Stomach smooth muscle (tissue), 2 donors: ENCODE data around the gene TTC7B.
A peak's percentile ranks its signal among the peaks of the same experiment; 100 is the strongest.
"Not testable (repeated sequence)": the region's sequence is repeated elsewhere in the genome, so short reads cannot be mapped to it uniquely, and the experiment has no call there.

Experiments used
- H3K27ac ChIP-seq: one replicate; pipeline ENCODE4 v1.7.0; 2013; ENCODE audit warnings: mild to moderate bottlenecking, low read length, inconsistent platforms
- H3K27me3 ChIP-seq, 2 donors: one replicate each; pipeline ENCODE4 v1.7.0; 2013; ENCODE audit warnings: low read length in 2 of 2; ENCODE audit not compliant: insufficient read depth in 2 of 2, control insufficient read depth in 1 of 2
- H3K36me3 ChIP-seq, 2 donors: one replicate each; pipeline ENCODE4 v1.7.0; 2013; ENCODE audit warnings: low read length in 2 of 2; ENCODE audit not compliant: control insufficient read depth in 2 of 2, insufficient read depth in 2 of 2
- H3K4me1 ChIP-seq: one replicate; pipeline ENCODE4 v1.7.0; 2013; ENCODE audit warnings: low read length; ENCODE audit not compliant: control insufficient read depth, insufficient read depth
- H3K4me3 ChIP-seq, 2 donors: one replicate each; pipeline ENCODE4 v1.7.0; 2013; ENCODE audit warnings: low read length in 2 of 2
- H3K9ac ChIP-seq, 2 donors: one replicate each; pipeline ENCODE4 v1.7.0; 2013; ENCODE audit warnings: low read length in 2 of 2, mild to moderate bottlenecking in 1 of 2
- H3K9me3 ChIP-seq, 2 donors: one replicate each; pipeline ENCODE4 v1.7.0; 2013; ENCODE audit warnings: low read length in 2 of 2; ENCODE audit not compliant: control insufficient read depth in 2 of 2
- donor health status: healthy.
- donor health status: Pancreatic carcinoma.

TTC7B gene

DNA sequence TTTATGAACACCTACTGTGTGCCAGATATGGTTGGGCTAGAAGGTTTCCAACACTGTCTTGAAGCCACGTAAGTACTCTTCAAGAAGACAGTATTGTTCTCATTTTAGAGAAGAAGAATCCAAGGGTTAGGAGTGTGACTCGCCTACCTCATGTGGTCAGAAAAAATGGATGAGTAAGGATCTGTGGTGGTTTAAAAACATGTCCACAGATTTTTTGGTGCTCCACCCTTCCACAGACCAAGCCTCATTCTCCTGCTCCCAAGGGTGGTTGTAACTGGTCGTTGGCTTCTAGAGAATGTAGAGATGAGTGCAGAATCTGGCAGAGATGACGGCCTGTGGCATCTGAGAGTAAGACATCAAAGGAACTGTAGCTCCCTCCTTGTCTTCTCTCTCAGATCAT, 30.3 kb upstream of the TTC7B start:
- no peaks in the 10 kb centered on the region for H3K9me3 ChIP-seq
- H3K9ac ChIP-seq = no peak overlapping the region
- H3K27ac ChIP-seq = no peak overlapping the region
- no peaks in the 10 kb centered on the region for H3K27me3 ChIP-seq
- no peak overlapping the region for H3K4me3 ChIP-seq
- no peaks in the 10 kb centered on the region for H3K4me1 ChIP-seq
- H3K36me3 ChIP-seq = peaks cover 3 to 6% of the 10 kb centered on the region in 2 donors

DNA sequence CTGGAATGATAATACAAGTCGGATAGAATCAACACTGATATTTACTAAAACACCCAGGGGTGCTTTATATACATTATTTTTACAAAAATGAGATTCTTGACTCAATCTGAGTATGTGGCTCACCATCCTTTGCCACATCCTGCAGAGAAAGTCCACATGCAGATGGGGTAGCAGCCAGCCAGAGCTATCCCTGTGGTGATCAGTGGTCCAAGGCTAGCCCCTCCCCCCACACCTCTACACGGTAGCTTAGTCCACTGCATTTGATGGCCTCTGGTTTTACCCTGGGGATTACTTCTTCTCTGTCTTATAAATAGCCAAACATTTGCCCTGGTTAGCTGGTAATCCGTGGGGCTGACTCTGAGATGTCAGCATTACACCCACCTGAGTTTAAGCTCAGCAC, 28.1 kb upstream of the TTC7B start:
- H3K9ac ChIP-seq = no peak overlapping the region
- no peak overlapping the region for H3K4me3 ChIP-seq
- no peaks in the 10 kb centered on the region for H3K4me1 ChIP-seq
- no peaks in the 10 kb centered on the region for H3K27me3 ChIP-seq
- no peak overlapping the region for H3K27ac ChIP-seq
- H3K9me3 ChIP-seq = no peaks in the 10 kb centered on the region
- H3K36me3 ChIP-seq = peaks cover under 1 to 4% of the 10 kb centered on the region in 2 donors

DNA sequence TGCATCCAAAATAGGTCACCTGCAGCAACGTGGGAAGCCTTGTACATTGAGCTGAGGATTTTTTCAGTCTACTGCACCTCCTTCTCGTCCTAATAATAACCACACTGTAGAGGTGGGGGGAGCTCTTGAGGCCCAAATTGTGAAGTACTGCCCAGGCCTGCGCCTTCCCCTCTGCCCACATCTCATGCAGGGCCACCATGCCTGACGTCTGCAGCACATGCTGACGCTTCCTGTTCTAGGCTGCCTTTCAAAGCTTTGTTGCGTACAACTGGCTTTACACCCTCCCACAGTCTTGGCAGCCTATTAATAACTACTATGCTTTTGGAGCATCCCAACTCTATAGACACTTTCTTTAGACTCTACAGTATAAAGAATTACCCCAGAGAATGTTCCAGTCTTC, 26.5 kb upstream of the TTC7B start:
- Histone ChIP-seq H3K9me3 (no peaks in the 10 kb centered on the region), H3K27me3 (no peaks in the 10 kb centered on the region), H3K9ac (no peak overlapping the region), H3K36me3 (peaks cover 0 to 4% of the 10 kb centered on the region in 2 donors), H3K4me3 (no peak overlapping the region), H3K27ac (no peak overlapping the region), H3K4me1 (no peaks in the 10 kb centered on the region)

DNA sequence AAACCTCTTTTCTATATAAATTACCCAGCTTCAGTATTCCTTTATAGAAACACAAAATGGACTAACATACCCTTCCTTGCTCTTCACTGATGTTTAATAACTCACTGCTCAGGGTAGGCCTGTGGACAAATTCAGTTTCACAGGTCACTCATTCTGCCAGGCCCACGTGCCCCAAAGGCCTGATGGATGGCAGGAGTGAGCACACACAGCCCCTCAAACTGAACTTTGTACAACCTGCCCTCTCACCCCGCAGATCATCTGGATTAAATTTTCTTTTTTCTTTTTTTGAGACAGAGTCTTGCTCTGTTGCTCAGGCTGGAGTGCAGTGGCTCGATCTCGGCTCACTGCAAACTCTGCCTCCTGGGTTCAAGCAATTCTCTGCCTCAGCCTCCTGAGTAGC, 24.4 kb upstream of the TTC7B start:
- not testable (repeated sequence) for H3K27ac ChIP-seq, H3K36me3 ChIP-seq, H3K4me3 ChIP-seq, H3K4me1 ChIP-seq, H3K27me3 ChIP-seq, H3K9ac ChIP-seq, H3K9me3 ChIP-seq

DNA sequence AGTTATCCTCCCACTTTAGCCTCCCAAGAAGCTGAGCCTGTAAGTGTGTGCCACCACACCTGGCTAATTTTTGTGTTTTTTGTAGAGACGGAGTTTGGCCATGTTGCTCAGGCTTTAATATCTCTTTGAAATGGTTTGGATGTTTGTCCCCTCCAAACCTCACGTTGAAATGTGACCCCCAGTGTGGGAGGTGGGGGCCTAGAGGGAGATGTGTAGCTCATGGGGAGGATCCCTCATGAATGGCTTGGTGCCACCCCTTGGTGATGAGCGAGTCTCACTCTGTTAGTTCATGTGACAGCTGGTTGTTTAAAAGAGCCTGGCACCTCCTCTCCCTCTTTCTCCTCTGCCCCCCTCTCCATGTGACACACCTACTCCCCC, 23.6 kb upstream of the TTC7B start:
- Histone ChIP-seq H3K4me1 (no peaks in the 10 kb centered on the region), H3K9me3 (no peaks in the 10 kb centered on the region), H3K27me3 (no peaks in the 10 kb centered on the region), H3K4me3 (no peak overlapping the region), H3K9ac (no peak overlapping the region), H3K27ac (peak overlapping the region; percentile 55), H3K36me3 (no peaks in the 10 kb centered on the region)

DNA sequence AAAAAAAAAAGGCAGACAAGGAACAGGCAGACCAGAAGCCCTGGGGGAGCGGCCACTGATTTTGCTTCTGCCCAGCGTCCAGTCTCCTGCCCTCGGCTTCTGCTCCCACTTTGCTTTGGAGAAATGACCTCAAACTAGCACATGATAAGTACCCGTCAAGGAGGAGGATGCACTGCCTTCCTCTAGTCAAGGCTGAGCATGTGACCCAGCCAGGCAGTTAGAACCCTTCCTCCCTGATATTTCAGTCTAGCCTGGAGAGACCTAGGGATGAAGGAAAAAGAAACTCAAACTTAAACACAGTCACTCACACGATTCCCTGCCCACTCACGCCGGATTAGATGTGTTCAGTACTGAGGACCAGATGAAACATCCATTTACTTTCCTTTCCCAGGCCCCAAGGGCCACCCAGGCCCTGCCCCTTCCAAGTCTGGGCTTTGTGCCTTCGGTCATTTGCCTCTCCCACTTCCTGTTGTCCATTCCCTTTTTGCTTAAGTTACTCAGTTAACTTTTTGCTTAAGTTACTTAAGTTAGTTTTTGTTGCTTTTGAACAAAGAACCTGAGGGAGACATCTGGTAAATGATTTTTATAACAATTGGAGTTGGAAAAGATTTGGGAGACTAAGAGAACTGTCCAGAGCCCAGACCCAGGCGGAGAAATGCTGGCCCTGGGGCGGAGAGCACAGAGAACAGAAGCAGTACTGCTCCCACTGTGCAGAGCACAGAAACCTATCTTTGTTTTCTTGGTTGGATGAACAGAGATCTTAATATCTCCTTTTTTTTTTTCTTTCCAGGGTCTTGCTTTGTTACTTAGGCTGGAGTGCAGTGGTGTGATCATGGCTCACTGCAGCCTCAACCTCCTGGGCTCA, 23.0 kb upstream of the TTC7B start:
- H3K4me1 ChIP-seq = no peaks in the 10 kb centered on the region
- peak overlapping the region; percentile 55 for H3K27ac ChIP-seq
- no peaks in the 10 kb centered on the region for H3K36me3 ChIP-seq
- peak overlapping the region in 1 of 2 donors; percentile 5 for H3K9ac ChIP-seq
- peak overlapping the region in 1 of 2 donors; percentile 29 for H3K4me3 ChIP-seq
- no peaks in the 10 kb centered on the region for H3K9me3 ChIP-seq
- no peaks in the 10 kb centered on the region for H3K27me3 ChIP-seq

DNA sequence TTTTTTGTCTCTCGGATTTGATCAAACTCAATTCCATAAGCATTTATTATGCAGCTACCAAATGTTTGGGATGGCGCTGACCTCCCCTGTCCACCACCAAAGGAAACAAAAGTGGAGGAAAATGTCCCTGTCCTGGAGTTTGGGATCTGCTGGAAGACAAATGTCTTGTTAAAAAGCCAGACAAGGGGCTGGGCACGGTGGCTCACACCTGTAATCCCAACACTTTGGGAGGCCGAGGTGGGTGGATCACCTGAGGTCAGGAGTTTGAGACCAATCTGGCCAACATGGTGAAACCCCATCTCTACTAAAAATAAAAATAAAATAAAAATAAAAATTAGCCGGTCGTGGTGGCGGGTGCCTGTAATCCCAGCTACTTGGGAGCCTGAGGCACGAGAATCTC, 22.3 kb upstream of the TTC7B start:
- not testable (repeated sequence) for H3K27ac ChIP-seq, H3K9ac ChIP-seq, H3K4me1 ChIP-seq, H3K36me3 ChIP-seq, H3K27me3 ChIP-seq, H3K4me3 ChIP-seq, H3K9me3 ChIP-seq

DNA sequence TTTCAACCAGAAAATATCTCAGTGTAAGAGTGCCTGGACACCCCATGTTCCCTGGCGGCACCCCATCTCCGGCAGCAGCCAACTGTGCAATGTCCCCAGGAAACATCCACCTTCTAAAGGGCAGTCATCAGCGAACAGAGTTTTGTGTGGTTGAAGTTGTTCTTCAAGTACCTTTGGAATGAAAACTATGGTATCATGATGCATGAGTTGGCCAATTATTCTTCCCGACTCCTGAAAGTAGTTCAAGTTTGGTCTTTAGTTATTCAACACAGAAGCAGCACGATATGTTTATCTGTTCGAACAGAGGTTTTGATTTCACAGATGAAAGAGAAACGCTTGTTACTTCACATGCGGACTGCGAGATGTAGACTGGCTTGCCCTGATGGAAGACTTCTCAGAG, 21.1 kb upstream of the TTC7B start:
- H3K4me1 ChIP-seq = no peaks in the 10 kb centered on the region
- no peak overlapping the region for H3K27ac ChIP-seq

DNA sequence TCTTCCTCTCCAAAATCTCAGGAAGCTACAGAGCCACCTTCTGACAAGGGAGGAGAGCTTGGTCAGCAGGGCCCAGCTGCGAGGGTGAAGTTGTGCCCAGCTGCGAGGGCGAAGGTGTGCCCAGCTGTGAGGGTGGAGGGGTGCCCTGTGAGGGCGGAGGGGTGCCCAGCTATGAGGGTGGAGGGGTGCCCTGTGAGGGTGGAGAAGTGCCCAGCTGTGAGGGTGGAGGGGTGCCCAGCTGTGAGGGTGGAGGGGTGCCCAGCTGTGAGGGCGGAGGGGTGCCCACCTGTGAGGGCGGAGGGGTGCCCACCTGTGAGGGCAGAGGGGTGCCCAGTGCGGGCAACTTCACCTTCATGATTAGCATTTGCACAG, 20.4 kb upstream of the TTC7B start:
- no peak overlapping the region for H3K4me3 ChIP-seq
- no peaks in the 10 kb centered on the region for H3K27me3 ChIP-seq
- H3K27ac ChIP-seq = no peak overlapping the region
- H3K9me3 ChIP-seq = no peaks in the 10 kb centered on the region
- H3K9ac ChIP-seq = no peak overlapping the region
- H3K36me3 ChIP-seq = no peaks in the 10 kb centered on the region
- no peaks in the 10 kb centered on the region for H3K4me1 ChIP-seq

More for the DNA sequence above, 21.1 kb upstream of the TTC7B start:
- no peaks in the 10 kb centered on the region for H3K36me3 ChIP-seq
- no peaks in the 10 kb centered on the region for H3K9me3 ChIP-seq
- H3K27me3 ChIP-seq = no peaks in the 10 kb centered on the region
- no peak overlapping the region for H3K9ac ChIP-seq
- no peak overlapping the region for H3K4me3 ChIP-seq

DNA sequence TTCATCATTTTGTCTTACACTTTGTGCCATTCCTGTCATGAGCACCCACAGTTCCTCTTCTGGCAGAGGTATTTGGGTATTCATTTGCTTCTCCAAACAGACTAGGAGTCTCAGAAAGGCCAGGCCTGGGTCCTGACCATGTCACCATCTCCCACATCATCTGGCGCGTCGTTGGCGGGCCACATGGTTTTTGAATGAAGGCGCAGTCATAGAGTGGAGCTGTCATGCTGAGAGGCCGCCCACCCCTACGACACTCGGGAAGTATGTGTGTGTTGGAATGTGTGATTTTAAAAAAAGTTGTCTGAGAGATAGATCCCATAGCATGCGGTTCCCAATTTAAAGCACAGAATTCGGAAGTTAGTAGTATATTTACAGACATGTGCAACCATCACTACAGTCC, 15.6 kb upstream of the TTC7B start:
- Histone ChIP-seq H3K9ac (no peak overlapping the region), H3K36me3 (no peaks in the 10 kb centered on the region), H3K4me3 (no peak overlapping the region), H3K9me3 (no peaks in the 10 kb centered on the region), H3K27me3 (no peaks in the 10 kb centered on the region), H3K27ac (no peak overlapping the region), H3K4me1 (peaks cover 15% of the 10 kb centered on the region)

DNA sequence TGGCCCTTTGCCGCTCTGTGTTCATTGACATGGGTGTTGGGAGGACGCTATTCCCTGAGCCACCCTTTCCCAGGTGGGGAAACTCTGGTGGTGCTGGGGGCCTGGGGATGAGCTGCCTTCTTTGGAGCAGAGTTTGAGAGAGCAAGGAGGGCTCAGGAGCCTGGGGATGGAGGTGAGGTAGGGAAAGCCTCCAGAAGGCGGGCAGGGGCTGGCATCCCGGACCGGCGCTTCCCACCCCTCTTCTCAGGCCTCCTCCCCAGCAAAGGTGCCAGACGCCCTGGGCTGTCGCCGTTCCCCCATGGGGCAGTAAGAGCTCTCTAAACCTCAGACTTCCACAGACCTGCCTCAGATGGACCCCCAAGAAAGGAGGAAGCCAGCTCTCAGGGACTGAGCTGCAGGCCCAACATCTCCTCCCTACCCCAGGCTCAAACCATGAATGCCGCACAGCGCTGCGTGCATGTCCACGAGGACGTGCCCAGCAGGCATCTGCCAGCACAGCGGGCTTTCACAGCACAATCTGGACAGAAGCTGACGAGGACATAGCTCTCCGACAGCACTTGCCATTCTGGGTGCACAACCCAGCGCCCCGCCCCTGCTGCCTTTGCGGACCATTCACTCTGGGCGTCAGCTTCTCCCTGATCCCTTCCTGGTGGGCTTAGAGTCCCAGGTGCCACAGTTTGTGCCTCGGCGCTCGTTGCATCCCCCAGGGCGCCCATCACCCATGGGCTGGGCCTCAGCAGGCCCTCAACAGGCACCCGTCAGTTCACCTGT, 14.9 kb upstream of the TTC7B start:
- Histone ChIP-seq H3K9ac (no peak overlapping the region), H3K9me3 (no peaks in the 10 kb centered on the region), H3K4me1 (peaks cover 15% of the 10 kb centered on the region), H3K27ac (no peak overlapping the region), H3K4me3 (no peak overlapping the region), H3K36me3 (no peaks in the 10 kb centered on the region), H3K27me3 (no peaks in the 10 kb centered on the region)
